WTC11 (cell line): ENCODE measurements around the gene IL34. TPM values are rescaled to one million over a fixed set of nuclear protein-coding genes. Genes with fewer than 3 reads are reported as not detected.

Source experiments
- ATAC-seq: fragments of 200-7000 bp; cut with Tn5 transposase; 2 replicates; pipeline ENCODE4 v1.10.0; 2021; ENCODE audit warnings: mild to moderate bottlenecking, moderate library complexity
- CTCF ChIA-PET: fragments of 300-600 bp; sonication (Branson Sonifier 250); formaldehyde crosslinking; loops from one replicate; lab custom pipeline; 2021; ENCODE audit warnings: antibody characterized with exemption; lab: Charles Lee
- POLR2A ChIA-PET: fragments of 350-600 bp; sonication (Branson Sonifier 250); formaldehyde crosslinking; loops from one replicate; lab custom pipeline; 2021; ENCODE audit warnings: antibody characterized with exemption; lab: Charles Lee
- DNase-seq: peaks from one replicate; pipeline ENCODE4 v3.0.0; 2021; ENCODE audit warnings: low spot score
- H3K27ac Mint-ChIP-seq: 2 replicates; pipeline ENCODE4 v1.8.0; 2021; ENCODE audit warnings: mixed read lengths
- H3K27me3 Mint-ChIP-seq: 2 replicates; pipeline ENCODE4 v1.8.0; 2021; ENCODE audit warnings: low read depth, mild to moderate bottlenecking, moderate library complexity, mixed read lengths
- H3K36me3 Mint-ChIP-seq: 2 replicates; pipeline ENCODE4 v1.8.0; 2021; ENCODE audit warnings: mixed read lengths
- H3K4me1 Mint-ChIP-seq: 2 replicates; pipeline ENCODE4 v1.8.0; 2022; ENCODE audit warnings: mixed read lengths
- H3K4me3 Mint-ChIP-seq: 2 replicates; pipeline ENCODE4 v1.8.0; 2021; ENCODE audit warnings: mild to moderate bottlenecking, moderate library complexity, mixed read lengths
- H3K9me3 Mint-ChIP-seq: 2 replicates; pipeline ENCODE4 v1.8.0; 2021; ENCODE audit warnings: mixed read lengths
- CREM ChIP-seq: sonication (generic); formaldehyde crosslinking; IDR thresholded peaks from 2 replicates; pipeline ENCODE4 v1.8.1; 2022; ENCODE audit warnings: mild to moderate bottlenecking, missing genetic modification reagents, moderate library complexity
- EMX1 ChIP-seq: fragments of 250-450 bp; sonication (Bioruptor Pico); IDR thresholded peaks from 2 replicates; pipeline ENCODE4 v1.8.0; 2021; ENCODE audit warnings: mild to moderate bottlenecking
- FOXP1 ChIP-seq: sonication (generic); formaldehyde crosslinking; IDR thresholded peaks from 2 replicates; pipeline ENCODE4 v1.8.0; 2022; ENCODE audit warnings: missing genetic modification reagents, mild to moderate bottlenecking, moderate library complexity, borderline replicate concordance
- GTF2I ChIP-seq: fragments of 250-450 bp; sonication (Bioruptor Pico); conservative IDR thresholded peaks from 2 replicates; pipeline ENCODE4 v1.4.0; 2021; ENCODE audit warnings: mild to moderate bottlenecking
- JAZF1 ChIP-seq: fragments of 250-450 bp; sonication (Bioruptor Pico); IDR thresholded peaks from 2 replicates; pipeline ENCODE4 v1.9.0; 2021; ENCODE audit warnings: moderate library complexity, mild to moderate bottlenecking, inconsistent platforms
- MXD4 ChIP-seq: fragments of 250-450 bp; sonication (Bioruptor Pico); IDR thresholded peaks from 2 replicates; pipeline ENCODE4 v1.8.0; 2021; ENCODE audit warnings: mild to moderate bottlenecking, moderate library complexity, borderline replicate concordance
- MYBL2 ChIP-seq: sonication (generic); formaldehyde crosslinking; IDR thresholded peaks from 2 replicates; pipeline ENCODE4 v1.8.1; 2023; ENCODE audit warnings: mild to moderate bottlenecking, moderate library complexity, missing genetic modification reagents
- NFYB ChIP-seq: sonication (generic); formaldehyde crosslinking; conservative IDR thresholded peaks from 2 replicates; pipeline ENCODE4 v1.8.0; 2022; ENCODE audit warnings: low read depth, missing genetic modification reagents
- NR2C2 ChIP-seq: sonication (generic); formaldehyde crosslinking; IDR thresholded peaks from 2 replicates; pipeline ENCODE4 v1.8.0; 2022; ENCODE audit warnings: mild to moderate bottlenecking, missing genetic modification reagents
- PRRX2 ChIP-seq: fragments of 250-450 bp; sonication (Bioruptor Pico); IDR thresholded peaks from 2 replicates; pipeline ENCODE4 v1.8.0; 2021; ENCODE audit warnings: mild to moderate bottlenecking
- RORB ChIP-seq: fragments of 250-450 bp; sonication (Bioruptor Pico); IDR thresholded peaks from 2 replicates; pipeline ENCODE4 v1.9.0; 2021; ENCODE audit warnings: mild to moderate bottlenecking
- TEAD1 ChIP-seq: sonication (generic); formaldehyde crosslinking; IDR thresholded peaks from 2 replicates; pipeline ENCODE4 v1.8.0; 2022; ENCODE audit warnings: mild to moderate bottlenecking, missing genetic modification reagents
- TEAD4 ChIP-seq: sonication (generic); formaldehyde crosslinking; IDR thresholded peaks from 2 replicates; pipeline ENCODE4 v1.8.0; 2022; ENCODE audit warnings: mild to moderate bottlenecking, missing genetic modification reagents
- ZNF121 ChIP-seq: sonication (generic); formaldehyde crosslinking; IDR thresholded peaks from 2 replicates; pipeline ENCODE4 v1.8.0; 2023; ENCODE audit warnings: missing genetic modification reagents
- ZNF219 ChIP-seq: sonication (generic); formaldehyde crosslinking; IDR thresholded peaks from 2 replicates; pipeline ENCODE4 v1.8.0; 2023; ENCODE audit warnings: missing genetic modification reagents, mild to moderate bottlenecking, borderline replicate concordance
- ZNF317 ChIP-seq: sonication (generic); formaldehyde crosslinking; IDR thresholded peaks from 2 replicates; pipeline ENCODE4 v1.8.1; 2023; ENCODE audit warnings: low read depth, mild to moderate bottlenecking, moderate library complexity, missing genetic modification reagents, borderline replicate concordance
- total RNA-seq: library from RNA; stranded (reverse); gene quantifications from 3 replicates; pipeline ENCODE4 v1.2.3, GENCODE V29; 2021
- TF ChIP-seq, protein P1 (sequence below): sonication (generic); formaldehyde crosslinking; IDR thresholded peaks from 2 replicates; pipeline ENCODE4 v1.8.1; 2023; ENCODE audit warnings: mild to moderate bottlenecking, missing genetic modification reagents, moderate library complexity
- TF ChIP-seq, protein P2 (sequence below): sonication (generic); formaldehyde crosslinking; IDR thresholded peaks from 2 replicates; pipeline ENCODE4 v1.8.0; 2022; ENCODE audit warnings: mild to moderate bottlenecking, missing genetic modification reagents
- TF ChIP-seq, protein P3 (sequence below): sonication (generic); formaldehyde crosslinking; IDR thresholded peaks from 2 replicates; pipeline ENCODE4 v1.8.1; 2022; ENCODE audit warnings: mild to moderate bottlenecking, missing genetic modification reagents, moderate library complexity, borderline replicate concordance
- TF ChIP-seq, protein P4 (sequence below): sonication (generic); formaldehyde crosslinking; IDR thresholded peaks from 2 replicates; pipeline ENCODE4 v1.8.0; 2023; ENCODE audit warnings: missing genetic modification reagents
- TF ChIP-seq, protein P5 (sequence below): sonication (generic); formaldehyde crosslinking; IDR thresholded peaks from 2 replicates; pipeline ENCODE4 v1.8.1; 2022; ENCODE audit warnings: mild to moderate bottlenecking, moderate library complexity, missing genetic modification reagents

IL34 gene
- total RNA-seq, 1 experiment from 2014 or later = 8.8 TPM

DNA sequence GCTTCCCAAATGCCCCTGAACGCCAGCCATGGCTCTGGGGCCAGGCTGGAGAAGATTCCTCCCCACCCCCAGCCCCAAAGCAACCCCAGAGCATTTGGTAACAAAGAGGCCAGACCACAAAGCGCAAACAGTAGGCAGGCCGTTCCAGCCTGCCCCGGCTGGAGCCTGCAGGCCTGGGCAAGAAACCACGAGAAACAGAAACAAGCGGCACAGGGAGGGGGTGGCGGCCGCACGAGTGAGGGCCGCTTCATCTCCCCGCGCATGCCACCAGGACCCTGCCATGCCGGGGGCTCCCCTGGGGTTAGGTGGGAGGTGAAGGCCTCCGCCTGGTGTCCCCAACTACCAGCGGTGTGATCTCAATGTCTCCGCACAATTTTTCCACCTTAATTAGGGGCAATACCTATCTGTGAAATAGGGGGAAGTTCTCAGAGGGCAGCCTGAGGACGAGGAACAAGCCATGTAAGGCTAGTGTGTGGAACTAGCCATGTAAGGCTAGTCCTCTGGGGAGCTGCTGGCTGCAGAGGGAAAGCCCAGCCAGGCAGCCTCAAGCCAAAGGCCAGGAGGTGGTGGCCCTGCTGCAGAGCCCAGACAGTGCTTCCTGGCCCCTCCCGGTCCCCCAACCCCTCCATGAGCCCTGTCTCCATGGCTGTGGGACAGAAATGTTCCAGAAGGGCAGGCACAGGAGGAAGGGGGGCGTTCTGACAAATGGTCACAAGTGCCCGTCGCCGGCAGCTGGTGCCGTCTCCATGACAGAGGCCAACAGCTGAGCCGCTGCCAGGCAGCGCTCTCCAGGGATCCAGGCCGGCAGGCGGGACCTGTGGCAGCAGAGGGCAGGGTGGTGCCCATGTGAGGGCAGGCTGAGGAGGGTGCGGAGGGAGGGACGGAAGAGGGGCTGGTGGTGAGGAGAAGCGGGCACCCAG is 54.0 kb downstream of the IL34 start:
- peaks cover 16% of the 10 kb centered on the region for H3K4me1 Mint-ChIP-seq

DNA sequence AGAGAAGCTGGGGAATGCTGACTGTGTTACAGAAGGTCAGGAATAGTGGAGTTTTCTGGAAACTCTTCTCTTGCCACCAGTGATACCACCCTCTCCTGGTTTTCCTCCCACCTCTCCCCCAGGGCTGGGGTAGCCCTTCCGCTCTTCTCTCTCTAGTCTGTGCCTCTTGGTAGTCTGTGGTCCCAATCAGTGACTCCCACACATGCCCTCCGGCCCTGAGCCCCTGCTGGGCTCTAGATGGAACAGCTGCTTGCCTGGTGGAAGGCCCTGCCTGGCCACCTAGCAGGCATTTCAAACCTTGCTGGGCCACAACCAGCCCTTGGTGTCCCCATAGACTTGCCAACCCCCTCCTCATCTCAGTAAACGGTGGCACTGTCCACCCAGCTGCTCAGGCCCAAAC is 54.7 kb downstream of the IL34 start:
- ChIA-PET POLR2A (interaction anchor here (1.0 kb wide), 1 partner anchor 13 kb away, joined by 3 read pairs; no protein-coding TSS in a partner anchor), CTCF (no interaction called here)
- Mint-ChIP-seq H3K36me3 (peaks cover 2% of the 10 kb centered on the region; the same call in 1 of the 2 replicates), H3K9me3 (no peaks in the 10 kb centered on the region), H3K27me3 (no peaks in the 10 kb centered on the region), H3K4me3 (no peak overlapping the region), H3K27ac (peak overlapping the region; percentile 41; the same call in 1 of the 2 replicates), H3K4me1 (peaks cover 9% of the 10 kb centered on the region; the same call in 1 of the 2 replicates)
- TF ChIP-seq NR2C2 (CRISPR knock-in tag) (no peak), CREM (CRISPR knock-in tag) (no peak), JAZF1 (CRISPR knock-in tag) (no peak), FOXP1 (CRISPR knock-in tag) (no peak), RORB (CRISPR knock-in tag) (no peak), MYBL2 (CRISPR knock-in tag) (no peak)
- TF ChIP-seq, protein P1, sequence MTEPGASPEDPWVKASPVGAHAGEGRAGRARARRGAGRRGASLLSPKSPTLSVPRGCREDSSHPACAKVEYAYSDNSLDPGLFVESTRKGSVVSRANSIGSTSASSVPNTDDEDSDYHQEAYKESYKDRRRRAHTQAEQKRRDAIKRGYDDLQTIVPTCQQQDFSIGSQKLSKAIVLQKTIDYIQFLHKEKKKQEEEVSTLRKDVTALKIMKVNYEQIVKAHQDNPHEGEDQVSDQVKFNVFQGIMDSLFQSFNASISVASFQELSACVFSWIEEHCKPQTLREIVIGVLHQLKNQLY (CRISPR knock-in tag) = no peak
- TF ChIP-seq, protein P2, sequence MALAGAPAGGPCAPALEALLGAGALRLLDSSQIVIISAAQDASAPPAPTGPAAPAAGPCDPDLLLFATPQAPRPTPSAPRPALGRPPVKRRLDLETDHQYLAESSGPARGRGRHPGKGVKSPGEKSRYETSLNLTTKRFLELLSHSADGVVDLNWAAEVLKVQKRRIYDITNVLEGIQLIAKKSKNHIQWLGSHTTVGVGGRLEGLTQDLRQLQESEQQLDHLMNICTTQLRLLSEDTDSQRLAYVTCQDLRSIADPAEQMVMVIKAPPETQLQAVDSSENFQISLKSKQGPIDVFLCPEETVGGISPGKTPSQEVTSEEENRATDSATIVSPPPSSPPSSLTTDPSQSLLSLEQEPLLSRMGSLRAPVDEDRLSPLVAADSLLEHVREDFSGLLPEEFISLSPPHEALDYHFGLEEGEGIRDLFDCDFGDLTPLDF (CRISPR knock-in tag) = no peak
- DNase-seq = no peak
- ATAC-seq = no peak

More for the DNA sequence above, 54.0 kb downstream of the IL34 start:
- no peak for DNase-seq
- Mint-ChIP-seq H3K27ac (peak overlapping the region; percentile 36; the same call in 1 of the 2 replicates), H3K9me3 (no peaks in the 10 kb centered on the region), H3K4me3 (no peak overlapping the region), H3K36me3 (peaks cover 2% of the 10 kb centered on the region; the same call in 1 of the 2 replicates), H3K27me3 (no peaks in the 10 kb centered on the region)
- ATAC-seq = no peak
- ChIA-PET POLR2A (interaction anchor here (1.0 kb wide), 1 partner anchor 12 kb away, joined by 3 read pairs; no protein-coding TSS in a partner anchor), CTCF (interaction anchor here (1.0 kb wide), 1 partner anchor 71 kb away, joined by 3 read pairs; no protein-coding TSS in a partner anchor)
- no peak for TF ChIP-seq RORB (CRISPR knock-in tag)

DNA sequence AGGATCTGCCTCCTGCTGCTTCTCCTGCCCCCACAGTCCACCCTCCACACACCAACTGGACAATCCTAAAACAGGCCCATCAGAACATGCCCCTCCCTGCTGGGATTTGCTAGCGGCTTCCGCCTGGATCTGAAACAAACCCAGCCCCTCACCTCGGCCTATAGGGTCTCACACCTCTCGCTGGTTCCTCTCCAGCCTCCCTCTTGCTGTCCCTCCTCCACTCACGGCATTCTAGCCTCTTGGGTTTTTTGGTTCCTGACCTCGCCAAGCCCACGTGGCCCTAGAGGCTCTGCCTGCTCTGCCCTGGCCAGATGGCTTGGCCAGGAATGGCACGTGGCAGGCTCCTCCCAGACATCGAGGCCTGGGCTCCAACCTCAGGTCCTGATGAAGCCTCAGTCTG is 55.2 kb downstream of the IL34 start:
- H3K4me3 Mint-ChIP-seq = no peak overlapping the region
- H3K27me3 Mint-ChIP-seq = no peaks in the 10 kb centered on the region
- no peak for DNase-seq
- H3K9me3 Mint-ChIP-seq = no peaks in the 10 kb centered on the region
- ChIA-PET CTCF (interaction anchor here (2.4 kb wide), 1 partner anchor 37 kb away, joined by 18 read pairs; no protein-coding TSS in a partner anchor), POLR2A (no interaction called here)
- peaks cover 2% of the 10 kb centered on the region; the same call in 1 of the 2 replicates for H3K36me3 Mint-ChIP-seq
- no peak for ATAC-seq
- H3K4me1 Mint-ChIP-seq = peaks cover 9% of the 10 kb centered on the region; the same call in 1 of the 2 replicates
- H3K27ac Mint-ChIP-seq = peak overlapping the region; percentile 89
- TF ChIP-seq, protein P3, sequence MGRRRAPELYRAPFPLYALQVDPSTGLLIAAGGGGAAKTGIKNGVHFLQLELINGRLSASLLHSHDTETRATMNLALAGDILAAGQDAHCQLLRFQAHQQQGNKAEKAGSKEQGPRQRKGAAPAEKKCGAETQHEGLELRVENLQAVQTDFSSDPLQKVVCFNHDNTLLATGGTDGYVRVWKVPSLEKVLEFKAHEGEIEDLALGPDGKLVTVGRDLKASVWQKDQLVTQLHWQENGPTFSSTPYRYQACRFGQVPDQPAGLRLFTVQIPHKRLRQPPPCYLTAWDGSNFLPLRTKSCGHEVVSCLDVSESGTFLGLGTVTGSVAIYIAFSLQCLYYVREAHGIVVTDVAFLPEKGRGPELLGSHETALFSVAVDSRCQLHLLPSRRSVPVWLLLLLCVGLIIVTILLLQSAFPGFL (CRISPR knock-in tag) = no peak
- TF ChIP-seq TEAD1 = no peak
- TF ChIP-seq PRRX2 (CRISPR knock-in tag) = no peak

DNA sequence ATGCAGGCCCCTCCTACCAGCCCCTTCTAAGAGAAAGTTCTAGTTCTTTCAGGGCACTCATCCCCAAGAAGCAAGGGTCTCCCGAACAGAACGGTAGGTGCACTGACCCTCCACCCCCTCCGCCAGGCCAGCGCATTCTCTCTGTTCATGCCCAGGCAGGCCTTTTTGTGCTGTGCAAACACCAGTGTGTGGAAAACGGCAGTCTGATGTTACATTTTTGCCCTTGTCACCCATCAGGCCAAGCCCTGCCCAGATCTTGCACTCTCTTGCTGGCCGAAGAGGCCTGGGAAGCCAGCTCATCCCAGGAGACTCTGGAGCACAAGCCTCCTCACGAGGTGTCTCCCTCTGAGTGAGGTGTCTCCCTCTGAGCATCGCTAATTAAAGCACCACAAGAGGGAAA is 55.6 kb downstream of the IL34 start:
- no peaks in the 10 kb centered on the region for H3K27me3 Mint-ChIP-seq
- POLR2A ChIA-PET = no interaction called here
- no peak overlapping the region for H3K4me3 Mint-ChIP-seq
- DNase-seq = no peak
- H3K9me3 Mint-ChIP-seq = no peaks in the 10 kb centered on the region
- no peak for ATAC-seq
- peaks cover 2% of the 10 kb centered on the region; the same call in 1 of the 2 replicates for H3K36me3 Mint-ChIP-seq
- CTCF ChIA-PET = interaction anchor here (1.0 to 2.4 kb wide), 5 partner anchors 15 to 76 kb away, joined by 3 to 18 read pairs (median 9); no protein-coding TSS in a partner anchor
- H3K4me1 Mint-ChIP-seq = peaks cover 10% of the 10 kb centered on the region
- peak overlapping the region; percentile 89 for H3K27ac Mint-ChIP-seq
- TF ChIP-seq GTF2I (CRISPR knock-in tag) (no peak), ZNF317 (CRISPR knock-in tag) (no peak), TEAD4 (CRISPR knock-in tag) (no peak), ZNF219 (CRISPR knock-in tag) (no peak), ZNF121 (CRISPR knock-in tag) (no peak), MYBL2 (CRISPR knock-in tag) (no peak), NFYB (CRISPR knock-in tag) (no peak), EMX1 (CRISPR knock-in tag) (no peak), MXD4 (CRISPR knock-in tag) (no peak)
- TF ChIP-seq, protein P4, sequence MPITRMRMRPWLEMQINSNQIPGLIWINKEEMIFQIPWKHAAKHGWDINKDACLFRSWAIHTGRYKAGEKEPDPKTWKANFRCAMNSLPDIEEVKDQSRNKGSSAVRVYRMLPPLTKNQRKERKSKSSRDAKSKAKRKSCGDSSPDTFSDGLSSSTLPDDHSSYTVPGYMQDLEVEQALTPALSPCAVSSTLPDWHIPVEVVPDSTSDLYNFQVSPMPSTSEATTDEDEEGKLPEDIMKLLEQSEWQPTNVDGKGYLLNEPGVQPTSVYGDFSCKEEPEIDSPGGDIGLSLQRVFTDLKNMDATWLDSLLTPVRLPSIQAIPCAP (CRISPR knock-in tag) = no peak
- TF ChIP-seq, protein P5, sequence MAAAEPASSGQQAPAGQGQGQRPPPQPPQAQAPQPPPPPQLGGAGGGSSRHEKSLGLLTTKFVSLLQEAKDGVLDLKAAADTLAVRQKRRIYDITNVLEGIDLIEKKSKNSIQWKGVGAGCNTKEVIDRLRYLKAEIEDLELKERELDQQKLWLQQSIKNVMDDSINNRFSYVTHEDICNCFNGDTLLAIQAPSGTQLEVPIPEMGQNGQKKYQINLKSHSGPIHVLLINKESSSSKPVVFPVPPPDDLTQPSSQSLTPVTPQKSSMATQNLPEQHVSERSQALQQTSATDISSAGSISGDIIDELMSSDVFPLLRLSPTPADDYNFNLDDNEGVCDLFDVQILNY (CRISPR knock-in tag) = no peak
